MM.1S (cell line): ENCODE measurements around the gene MEG3.

ENCODE experiments used
- DNase-seq: peaks from one replicate; pipeline ENCODE4 v3.0.0-alpha.2; 2015
- H2AFZ ChIP-seq: fragments of 300-600 bp; sonication (generic); 2 replicates; pipeline ENCODE4 v1.6.0; 2016; ENCODE audit warnings: antibody characterized with exemption, low read length
- H3F3A ChIP-seq: fragments of 300-600 bp; sonication (generic); 2 replicates; pipeline ENCODE4 v1.6.1; 2016; ENCODE audit warnings: mild to moderate bottlenecking, antibody characterized with exemption, low read length, moderate library complexity, mixed read lengths; ENCODE audit not compliant: insufficient read depth
- H3K27ac ChIP-seq: fragments of 300-600 bp; sonication (generic); 2 replicates; pipeline ENCODE4 v1.5.1; 2016; ENCODE audit warnings: mild to moderate bottlenecking, low read length
- H3K27me3 ChIP-seq: fragments of 300-600 bp; sonication (generic); replicated peaks from 2 replicates; pipeline ENCODE4 v1.6.0; 2016; ENCODE audit warnings: low read length; ENCODE audit not compliant: insufficient read depth
- H3K36me3 ChIP-seq: fragments of 300-600 bp; sonication (generic); replicated peaks from 2 replicates; pipeline ENCODE4 v1.6.1; 2016; ENCODE audit warnings: mild to moderate bottlenecking, low read length, mixed read lengths; ENCODE audit not compliant: insufficient read depth
- H3K4me1 ChIP-seq: fragments of 300-600 bp; sonication (generic); 2 replicates; pipeline ENCODE4 v1.6.1; 2016; ENCODE audit warnings: low read length, mixed read lengths
- H3K4me2 ChIP-seq: fragments of 300-600 bp; sonication (generic); 2 replicates; pipeline ENCODE4 v1.6.0; 2016; ENCODE audit warnings: low read depth, low read length
- H3K4me3 ChIP-seq: fragments of 300-600 bp; sonication (generic); 2 replicates; pipeline ENCODE4 v1.5.1; 2016; ENCODE audit warnings: low read length, mixed read lengths
- H3K79me2 ChIP-seq: fragments of 300-600 bp; sonication (generic); 2 replicates; pipeline ENCODE4 v1.6.1; 2016; ENCODE audit warnings: mixed run types, low read length, mixed read lengths
- H3K9ac ChIP-seq: fragments of 300-600 bp; sonication (generic); 2 replicates; pipeline ENCODE4 v1.6.1; 2016; ENCODE audit warnings: low read length, mixed read lengths
- H3K9me2 ChIP-seq: fragments of 300-600 bp; sonication (generic); replicated peaks from 2 replicates; pipeline ENCODE4 v1.6.1; 2016; ENCODE audit warnings: mild to moderate bottlenecking, low read length, mixed read lengths; ENCODE audit not compliant: insufficient read depth
- H3K9me3 ChIP-seq: fragments of 300-600 bp; sonication (generic); replicated peaks from 2 replicates; pipeline ENCODE4 v1.6.1; 2016; ENCODE audit warnings: mild to moderate bottlenecking, low read length, mixed read lengths; ENCODE audit not compliant: insufficient read depth
- H4K20me1 ChIP-seq: fragments of 300-600 bp; sonication (generic); 2 replicates; pipeline ENCODE4 v1.6.1; 2016; ENCODE audit warnings: mild to moderate bottlenecking, low read length, moderate library complexity, mixed read lengths; ENCODE audit not compliant: insufficient read depth
- CTCF ChIP-seq: fragments of 300-600 bp; sonication (generic); IDR thresholded peaks from 2 replicates; pipeline ENCODE4 v1.5.1; 2016; ENCODE audit warnings: antibody characterized with exemption, low read length, mixed read lengths
- EZH2 ChIP-seq: fragments of 300-600 bp; sonication (generic); optimal IDR thresholded peaks from 2 replicates; pipeline ENCODE3; 2017; ENCODE audit warnings: low read depth, mild to moderate bottlenecking, antibody characterized with exemption, low read length, mixed read lengths
- EZH2phosphoT487 ChIP-seq: fragments of 300-600 bp; sonication (generic); IDR thresholded peaks from 2 replicates; pipeline ENCODE4 v1.6.1; 2018; ENCODE audit warnings: antibody characterized with exemption, low read length

The MEG3 gene

GRCh38 chr14:100807979-100808734 is 17.8 kb upstream of the MEG3 start:
- Histone ChIP-seq H3K27me3 (peaks cover 27% of the 10 kb centered on the region), H2AFZ (no peak overlapping the region), H3K9me3 (no peaks in the 10 kb centered on the region), H4K20me1 (no peaks in the 10 kb centered on the region), H3K9ac (no peak overlapping the region), H3K9me2 (no peaks in the 10 kb centered on the region), H3K27ac (no peak overlapping the region), H3K36me3 (no peaks in the 10 kb centered on the region), H3K79me2 (no peaks in the 10 kb centered on the region), H3K4me1 (no peaks in the 10 kb centered on the region), H3K4me2 (no peak overlapping the region), H3F3A (no peaks in the 10 kb centered on the region), H3K4me3 (no peak overlapping the region)
- TF ChIP-seq EZH2 (no peak), EZH2phosphoT487 (no peak), CTCF (no peak)
- DNase-seq = no peak

DNA sequence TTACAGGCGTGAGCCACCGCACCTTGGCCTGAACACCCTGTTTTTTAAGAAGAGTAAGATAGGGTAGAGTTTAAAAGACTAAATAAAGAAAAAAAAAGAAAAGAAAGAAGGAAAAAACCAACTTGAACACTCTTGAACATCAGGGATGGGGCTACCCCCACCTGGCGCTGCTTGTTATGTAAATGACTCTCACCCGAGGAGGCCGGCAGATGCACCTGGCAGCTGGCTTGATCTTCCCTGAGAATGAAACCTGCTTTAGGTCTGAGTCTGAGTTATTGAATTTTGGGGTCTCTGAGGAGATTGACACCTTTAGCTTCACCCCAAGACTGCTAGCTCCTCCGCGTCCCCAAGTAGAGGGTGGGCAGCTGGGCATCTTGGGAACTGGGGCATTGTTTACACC is 15.5 kb upstream of the MEG3 start:
- Histone ChIP-seq H3K9me3 (no peaks in the 10 kb centered on the region), H3K4me2 (no peak overlapping the region), H2AFZ (no peak overlapping the region), H3K4me1 (no peaks in the 10 kb centered on the region), H3K79me2 (no peaks in the 10 kb centered on the region), H3K9me2 (no peaks in the 10 kb centered on the region), H3K9ac (no peak overlapping the region), H3K36me3 (no peaks in the 10 kb centered on the region), H4K20me1 (no peaks in the 10 kb centered on the region), H3K27me3 (peaks cover 13% of the 10 kb centered on the region), H3K27ac (no peak overlapping the region), H3K4me3 (no peak overlapping the region), H3F3A (no peaks in the 10 kb centered on the region)
- TF ChIP-seq EZH2phosphoT487 (no peak), CTCF (no peak), EZH2 (no peak)
- no peak for DNase-seq

- Histone ChIP-seq H3K4me1 (no peaks in the 10 kb centered on the region), H3K27ac (no peak overlapping the region), H2AFZ (no peak overlapping the region), H3K9me2 (no peaks in the 10 kb centered on the region), H3K9me3 (no peaks in the 10 kb centered on the region), H3F3A (no peaks in the 10 kb centered on the region), H3K4me3 (no peak overlapping the region), H3K9ac (no peak overlapping the region), H3K36me3 (no peaks in the 10 kb centered on the region), H4K20me1 (no peaks in the 10 kb centered on the region), H3K79me2 (no peaks in the 10 kb centered on the region), H3K27me3 (peaks cover 9% of the 10 kb centered on the region; the same call in 1 of the 2 replicates), H3K4me2 (no peak overlapping the region)
- DNase-seq = no peak
- no peak for TF ChIP-seq CTCF
- no peak for TF ChIP-seq EZH2
- TF ChIP-seq EZH2phosphoT487 = no peak
These were observed 15.0 kb upstream of the MEG3 start for GRCh38 chr14:100810861-100811461.
